Measurements from ENCODE around the gene DLGAP3. TPM values are rescaled to one million over a fixed set of nuclear protein-coding genes. Genes with fewer than 3 reads are reported as not detected.

DLGAP3 gene
- total and polyA plus RNA-seq, 9 donors, result 0.05 to 0.62 (median 0.18) TPM

DNA sequence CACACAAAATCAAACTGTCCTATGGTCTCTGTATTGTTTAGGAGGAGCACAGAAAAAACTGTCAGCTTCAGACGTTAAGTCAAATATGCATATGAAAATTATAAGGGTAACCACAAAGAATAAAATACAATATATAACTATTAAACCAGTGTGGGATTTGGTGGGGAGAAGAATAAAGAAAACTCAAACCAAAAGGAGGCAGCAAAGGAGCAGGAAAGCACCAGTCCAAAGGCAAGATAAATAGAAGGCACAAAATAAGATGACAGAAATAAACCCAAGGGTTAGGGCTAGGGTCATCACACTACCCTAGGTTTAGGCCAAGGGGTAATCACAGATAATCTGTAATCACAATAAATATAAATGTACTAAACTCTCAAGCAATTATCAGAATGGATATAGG is 32.8 kb downstream of the DLGAP3 start:
- WGBS, 3 donors, result 46 to 68% (median 64%) methylated on average over 1 of the region's 1 CpG
- Histone ChIP-seq H3K27ac (no peak overlapping the region), H3K27me3 (no peaks in the 10 kb centered on the region), H3K9me3 (no peaks in the 10 kb centered on the region), H3K36me3 (no peaks in the 10 kb centered on the region), H3K4me1 (ENCODE audit: insufficient read depth) (no peaks in the 10 kb centered on the region), H3K4me3 (no peak overlapping the region)
- no peak for DNase-seq
- TF ChIP-seq, protein P1, sequence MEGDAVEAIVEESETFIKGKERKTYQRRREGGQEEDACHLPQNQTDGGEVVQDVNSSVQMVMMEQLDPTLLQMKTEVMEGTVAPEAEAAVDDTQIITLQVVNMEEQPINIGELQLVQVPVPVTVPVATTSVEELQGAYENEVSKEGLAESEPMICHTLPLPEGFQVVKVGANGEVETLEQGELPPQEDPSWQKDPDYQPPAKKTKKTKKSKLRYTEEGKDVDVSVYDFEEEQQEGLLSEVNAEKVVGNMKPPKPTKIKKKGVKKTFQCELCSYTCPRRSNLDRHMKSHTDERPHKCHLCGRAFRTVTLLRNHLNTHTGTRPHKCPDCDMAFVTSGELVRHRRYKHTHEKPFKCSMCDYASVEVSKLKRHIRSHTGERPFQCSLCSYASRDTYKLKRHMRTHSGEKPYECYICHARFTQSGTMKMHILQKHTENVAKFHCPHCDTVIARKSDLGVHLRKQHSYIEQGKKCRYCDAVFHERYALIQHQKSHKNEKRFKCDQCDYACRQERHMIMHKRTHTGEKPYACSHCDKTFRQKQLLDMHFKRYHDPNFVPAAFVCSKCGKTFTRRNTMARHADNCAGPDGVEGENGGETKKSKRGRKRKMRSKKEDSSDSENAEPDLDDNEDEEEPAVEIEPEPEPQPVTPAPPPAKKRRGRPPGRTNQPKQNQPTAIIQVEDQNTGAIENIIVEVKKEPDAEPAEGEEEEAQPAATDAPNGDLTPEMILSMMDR (IDR thresholded peaks at IDR 0.05), result no peak
- TF ChIP-seq EP300 (IDR thresholded peaks at IDR 0.05) (no peak), POLR2A (IDR thresholded peaks at IDR 0.05) (no peak)
- intact Hi-C loops (cut with DNase I), result no loop called here

- H3K9me3 ChIP-seq, result no peaks in the 10 kb centered on the region
- no peaks in the 10 kb centered on the region for H3K27me3 ChIP-seq
- DNase-seq, result no peak
- intact Hi-C loops (cut with DNase I), result no loop called here
- no peak overlapping the region for H3K4me3 ChIP-seq
- H3K4me1 ChIP-seq (ENCODE audit: insufficient read depth), result no peaks in the 10 kb centered on the region
- TF ChIP-seq, protein P1 (IDR thresholded peaks at IDR 0.05), result no peak
- TF ChIP-seq EP300 (IDR thresholded peaks at IDR 0.05), result no peak
- TF ChIP-seq POLR2A (IDR thresholded peaks at IDR 0.05), result no peak
- no peaks in the 10 kb centered on the region for H3K36me3 ChIP-seq
- no peak overlapping the region for H3K27ac ChIP-seq
- 30 to 38% (median 37%) methylated on average over 4 of the region's 4 CpGs for WGBS, 3 donors
These were observed 39.7 kb downstream of the DLGAP3 start for GRCh38 chr1:34889705-34890104.

- Histone ChIP-seq H3K9me3 (no peaks in the 10 kb centered on the region), H3K36me3 (no peaks in the 10 kb centered on the region), H3K27ac (no peak overlapping the region), H3K27me3 (no peaks in the 10 kb centered on the region), H3K4me3 (no peak overlapping the region), H3K4me1 (ENCODE audit: insufficient read depth) (no peaks in the 10 kb centered on the region)
- intact Hi-C loops (cut with DNase I), result no loop called here
- TF ChIP-seq EP300 (IDR thresholded peaks at IDR 0.05) (no peak), POLR2A (IDR thresholded peaks at IDR 0.05) (no peak)
- TF ChIP-seq, protein P1 (IDR thresholded peaks at IDR 0.05), result no peak
- 88 to 91% (median 90%) methylated on average over 4 of the region's 4 CpGs for WGBS, 3 donors
- no peak for DNase-seq
These were observed 41.9 kb downstream of the DLGAP3 start for GRCh38 chr1:34887593-34887992.

DNA sequence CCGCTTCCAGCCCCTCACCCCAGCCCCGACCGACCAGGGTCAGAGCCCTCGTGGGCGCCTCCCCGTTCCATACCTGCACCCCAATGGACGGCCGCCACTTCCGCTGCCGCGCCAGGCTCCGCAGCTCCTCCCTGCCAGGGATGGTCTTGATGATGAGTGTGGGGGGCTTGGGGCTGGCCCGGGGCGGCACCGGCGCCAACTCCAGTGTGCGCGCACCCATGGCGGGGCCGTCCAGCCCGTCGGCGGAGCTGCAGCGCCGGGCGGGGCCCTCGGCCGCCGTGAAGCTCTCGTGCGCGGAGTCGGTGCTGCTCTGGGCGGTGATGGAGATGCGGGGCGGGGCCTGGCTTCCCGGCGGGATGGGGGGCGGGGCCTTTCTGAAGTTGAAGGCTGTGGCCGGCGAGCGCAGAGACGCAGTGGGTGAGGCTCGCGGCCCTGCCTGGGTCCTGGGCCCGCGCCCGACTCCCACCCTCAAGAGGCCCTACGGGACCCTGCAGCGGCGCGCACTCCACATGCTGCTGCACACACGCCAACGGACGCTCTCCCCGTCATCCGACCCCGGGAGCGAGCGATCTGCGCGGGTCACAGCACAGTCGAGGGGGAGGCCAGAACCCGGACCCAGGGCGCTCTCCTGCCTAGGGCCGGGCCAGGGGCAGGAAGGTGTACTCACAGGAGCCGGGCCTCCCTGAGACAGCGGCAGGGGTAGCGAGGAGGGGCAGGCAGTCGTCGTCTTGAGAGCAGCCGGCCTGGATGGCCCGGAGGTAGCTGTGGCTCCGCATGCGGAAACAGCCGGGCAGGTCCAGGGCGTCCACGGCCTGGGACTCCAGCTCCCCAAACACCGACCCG is 43.8 kb downstream of the DLGAP3 start:
- intact Hi-C loops (cut with DNase I), result no loop called here
- H3K4me3 ChIP-seq, result peak overlapping the region; percentile 18
- H3K27ac ChIP-seq, result no peak overlapping the region
- H3K9me3 ChIP-seq, result no peaks in the 10 kb centered on the region
- 2 to 3% (median 3%) methylated on average over 25 to 80 of the region's 80 CpGs for whole genome bisulfite sequencing, 3 donors
- no peaks in the 10 kb centered on the region for H3K36me3 ChIP-seq
- H3K27me3 ChIP-seq, result no peaks in the 10 kb centered on the region
- TF ChIP-seq POLR2A (IDR thresholded peaks at IDR 0.05), result no peak
- no peak for TF ChIP-seq EP300 (IDR thresholded peaks at IDR 0.05)
- TF ChIP-seq, protein P1 (IDR thresholded peaks at IDR 0.05), result no peak
- DNase-seq, result peak in 2 of 5 donors; percentile 54 to 57
- no peaks in the 10 kb centered on the region for H3K4me1 ChIP-seq (ENCODE audit: insufficient read depth)

All from ovary (tissue), 9 donors.